Stimulated activated CD4-positive, alpha-beta T cell treated with anti-CD3 and anti-CD28 coated beads, TNF-alpha, amount 100 ng/mL, for 48 hours (primary cell): ENCODE data around the gene PSG1.
"Not testable (repeated sequence)": the region's sequence is repeated elsewhere in the genome, so short reads cannot be mapped to it uniquely, and the experiment has no call there.

ENCODE experiments used
- DNase-seq, 3 donors: peaks; one replicate each; pipeline ENCODE4 v3.0.0-alpha.2; 2020; ENCODE audit warnings: low read depth in 3 of 3

Gene PSG1

DNA sequence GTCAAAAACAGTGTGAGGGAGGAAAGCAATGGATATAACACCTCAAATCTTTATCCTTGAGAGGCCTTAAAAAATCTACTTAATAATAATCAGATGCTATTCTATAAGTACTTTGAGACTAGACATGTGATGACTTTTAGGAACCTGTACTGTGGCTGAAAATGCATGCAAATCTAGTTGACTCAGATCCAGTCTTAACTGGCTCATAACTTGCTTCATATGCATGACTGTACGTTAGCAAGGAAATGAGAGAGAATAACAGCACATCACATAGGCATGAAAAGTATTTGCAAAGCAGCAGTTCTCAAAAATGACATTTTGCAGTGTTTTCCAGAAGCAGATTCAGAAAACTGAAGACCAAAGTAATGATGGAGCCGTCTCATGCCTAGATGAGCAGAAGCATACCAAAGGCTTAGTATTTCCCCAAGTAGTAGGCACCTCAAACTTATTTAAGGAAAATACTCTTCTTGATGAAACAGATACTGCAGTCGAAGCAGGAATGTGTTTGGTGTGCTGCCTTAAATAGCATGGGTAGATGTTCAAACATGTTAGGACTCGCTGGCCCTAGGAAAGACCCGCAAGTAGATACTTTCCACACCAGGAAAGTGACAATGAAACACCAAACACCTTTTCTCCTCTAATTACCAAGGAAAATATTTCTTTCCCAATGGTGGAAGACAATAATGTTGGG, 59.4 kb downstream of the PSG1 start:
- not testable (repeated sequence) for DNase-seq

DNA sequence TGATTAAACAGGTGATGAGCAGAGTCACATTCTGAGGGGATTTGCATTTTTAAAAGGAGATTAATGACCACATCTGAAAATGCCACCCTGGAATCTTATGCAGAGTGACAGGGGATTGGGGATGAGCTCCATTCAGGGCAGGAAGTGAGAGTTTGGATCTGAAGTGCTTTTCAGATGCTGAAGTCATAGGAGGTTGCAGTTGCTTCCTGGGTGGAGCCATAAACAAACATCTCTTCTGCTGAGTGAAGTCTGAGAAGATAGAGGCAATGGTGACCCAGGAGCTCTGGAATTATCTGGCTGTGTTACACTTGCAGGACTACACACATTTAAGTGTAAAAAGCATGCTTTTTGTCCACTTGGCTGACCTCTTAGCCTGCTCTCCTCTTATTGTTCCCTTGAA, 62.6 kb downstream of the PSG1 start:
- DNase-seq, result no peak
